WI38 (cell line): ENCODE results near the gene NT5DC3.
A peak's percentile ranks its signal among the peaks of the same experiment; 100 is the strongest.

ENCODE experiments used
- H3K4me3 ChIP-seq: 2 replicates; pipeline ENCODE4 v1.5.1; 2011; ENCODE audit warnings: low read depth, mild to moderate bottlenecking, control low read depth, low read length
- TF ChIP-seq, protein P1 (sequence below): IDR thresholded peaks from 2 replicates; pipeline ENCODE4 v1.5.1; 2012; ENCODE audit warnings: low read depth, mild to moderate bottlenecking, control low read depth, low read length

Gene NT5DC3

DNA sequence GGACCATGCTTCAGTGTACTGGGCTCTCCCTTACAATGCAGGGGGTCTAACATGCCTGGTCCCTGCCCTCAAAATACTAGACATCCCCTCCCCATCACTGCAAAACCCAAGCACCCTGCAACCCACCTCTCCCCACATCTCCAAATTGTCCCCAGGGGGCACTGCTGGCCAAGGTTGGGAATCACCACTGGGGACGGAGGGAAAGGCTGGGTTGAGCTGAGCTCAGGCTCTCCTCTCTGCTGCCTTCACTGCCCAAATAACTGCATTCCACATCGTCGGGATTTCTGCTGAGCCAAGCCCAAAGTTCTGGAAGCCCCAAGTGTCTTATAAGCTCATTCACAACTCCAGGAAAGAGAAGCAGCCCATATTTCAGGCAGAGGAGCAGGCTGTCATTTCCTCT is 69.6 kb downstream of the NT5DC3 start:
- TF ChIP-seq, protein P1, sequence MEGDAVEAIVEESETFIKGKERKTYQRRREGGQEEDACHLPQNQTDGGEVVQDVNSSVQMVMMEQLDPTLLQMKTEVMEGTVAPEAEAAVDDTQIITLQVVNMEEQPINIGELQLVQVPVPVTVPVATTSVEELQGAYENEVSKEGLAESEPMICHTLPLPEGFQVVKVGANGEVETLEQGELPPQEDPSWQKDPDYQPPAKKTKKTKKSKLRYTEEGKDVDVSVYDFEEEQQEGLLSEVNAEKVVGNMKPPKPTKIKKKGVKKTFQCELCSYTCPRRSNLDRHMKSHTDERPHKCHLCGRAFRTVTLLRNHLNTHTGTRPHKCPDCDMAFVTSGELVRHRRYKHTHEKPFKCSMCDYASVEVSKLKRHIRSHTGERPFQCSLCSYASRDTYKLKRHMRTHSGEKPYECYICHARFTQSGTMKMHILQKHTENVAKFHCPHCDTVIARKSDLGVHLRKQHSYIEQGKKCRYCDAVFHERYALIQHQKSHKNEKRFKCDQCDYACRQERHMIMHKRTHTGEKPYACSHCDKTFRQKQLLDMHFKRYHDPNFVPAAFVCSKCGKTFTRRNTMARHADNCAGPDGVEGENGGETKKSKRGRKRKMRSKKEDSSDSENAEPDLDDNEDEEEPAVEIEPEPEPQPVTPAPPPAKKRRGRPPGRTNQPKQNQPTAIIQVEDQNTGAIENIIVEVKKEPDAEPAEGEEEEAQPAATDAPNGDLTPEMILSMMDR = peak; percentile 79
- H3K4me3 ChIP-seq = no peak overlapping the region

DNA sequence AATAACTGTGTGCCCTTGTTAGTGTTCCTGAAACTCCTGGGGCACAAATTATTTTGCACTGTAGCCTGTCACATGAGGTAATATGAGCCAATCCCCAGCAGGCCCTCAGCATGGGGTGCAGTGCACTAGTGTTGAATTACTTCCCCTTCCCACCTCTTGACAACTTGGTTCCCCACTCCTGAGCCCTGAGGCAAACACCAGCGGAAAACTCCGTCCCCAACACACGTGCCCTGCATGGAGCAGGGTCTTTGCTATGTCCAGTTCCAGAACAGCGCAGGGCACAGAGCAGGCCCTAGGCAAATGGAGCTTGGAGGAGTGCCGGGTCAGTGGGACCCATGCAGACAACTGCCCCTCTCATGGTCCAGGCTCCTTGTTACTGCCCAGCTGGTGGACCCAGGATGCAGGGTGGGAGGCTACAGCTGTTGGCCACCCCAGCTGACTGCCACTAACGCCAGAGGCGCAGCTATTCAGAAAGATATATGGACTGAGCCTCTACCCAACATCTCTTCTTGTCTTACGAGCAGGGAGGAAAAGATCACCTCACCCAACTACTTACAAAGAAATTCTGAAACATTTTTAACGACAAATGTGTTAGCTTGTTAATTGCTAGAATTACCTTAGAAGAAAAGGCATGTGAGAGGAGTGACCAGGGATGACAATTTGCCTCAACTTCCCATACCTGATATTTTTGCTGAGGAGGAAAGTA is 71.6 kb downstream of the NT5DC3 start:
- H3K4me3 ChIP-seq = no peak overlapping the region
- TF ChIP-seq, protein P1 = no peak

DNA sequence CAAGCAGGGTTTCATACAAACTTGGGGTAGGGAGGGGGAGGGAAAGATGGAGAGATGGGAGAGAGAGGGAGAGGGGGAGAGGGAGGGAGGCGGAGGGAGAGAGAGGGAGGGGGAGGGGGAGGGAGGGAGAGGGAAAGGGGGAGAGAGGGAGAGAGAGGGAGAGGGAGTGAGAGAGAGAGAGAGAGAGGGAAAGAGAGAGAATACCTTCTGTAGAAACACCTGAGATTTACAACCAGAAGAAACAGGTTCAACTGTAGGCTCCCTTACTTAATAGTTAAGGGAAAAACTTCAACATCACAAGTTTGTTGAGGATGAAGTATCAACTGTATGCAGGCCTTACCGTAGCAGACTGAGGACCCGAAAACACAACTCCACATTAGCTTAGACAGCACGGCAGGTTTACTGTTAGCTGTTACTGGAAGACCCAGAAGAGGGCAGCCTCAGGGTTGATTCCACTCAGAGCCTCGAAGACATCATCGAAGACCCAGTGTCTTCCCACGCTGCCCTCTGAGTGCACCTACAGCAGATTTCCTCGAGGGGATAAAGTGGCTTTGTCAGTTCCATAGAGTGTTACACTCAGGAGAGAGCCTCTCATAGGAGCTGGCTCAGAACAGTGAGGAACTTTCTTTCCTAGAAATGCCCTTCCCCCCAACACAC is 72.4 kb downstream of the NT5DC3 start:
- no peak overlapping the region for H3K4me3 ChIP-seq
- TF ChIP-seq, protein P1 = no peak

DNA sequence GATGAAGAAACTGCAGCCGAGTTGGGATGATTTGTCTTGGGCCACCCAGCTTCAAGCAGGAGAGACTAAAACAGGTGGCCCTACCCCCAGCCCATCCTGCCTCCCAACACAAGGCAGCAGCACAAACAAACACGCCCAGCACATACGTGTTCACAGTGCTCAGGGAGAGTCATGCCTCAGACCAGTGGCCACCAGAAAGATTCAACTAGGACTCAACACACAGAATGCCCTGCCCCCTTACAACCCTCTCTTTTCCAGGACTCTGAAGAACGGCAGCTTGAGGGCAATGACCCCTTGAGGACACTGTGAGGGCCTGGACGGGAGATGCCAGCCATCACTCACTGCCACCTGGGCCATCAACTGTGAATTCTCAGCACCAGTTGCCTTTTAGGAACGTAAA is 75.0 kb downstream of the NT5DC3 start:
- TF ChIP-seq, protein P1 = no peak

DNA sequence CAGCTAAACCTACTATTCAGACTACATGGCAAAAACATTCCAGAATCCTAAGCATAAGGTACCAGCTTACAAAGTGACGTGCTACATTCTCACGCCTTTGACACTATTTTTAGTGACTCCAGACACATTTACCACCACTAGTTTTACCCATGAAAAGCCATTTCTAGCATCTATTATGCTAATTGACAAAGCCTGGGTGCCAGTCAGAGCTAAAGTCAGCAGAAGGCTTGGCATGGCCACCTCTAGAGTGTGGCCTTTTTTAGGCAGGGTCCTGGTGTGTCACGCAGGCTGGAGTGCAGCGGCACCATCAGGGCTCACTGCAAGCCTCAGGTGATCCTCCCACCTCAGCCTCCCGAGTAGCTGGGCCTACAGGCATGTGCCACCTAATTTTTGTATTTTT is 75.7 kb downstream of the NT5DC3 start:
- TF ChIP-seq, protein P1 = no peak

More for the DNA sequence above, 75.0 kb downstream of the NT5DC3 start:
- H3K4me3 ChIP-seq = no peak overlapping the region

DNA sequence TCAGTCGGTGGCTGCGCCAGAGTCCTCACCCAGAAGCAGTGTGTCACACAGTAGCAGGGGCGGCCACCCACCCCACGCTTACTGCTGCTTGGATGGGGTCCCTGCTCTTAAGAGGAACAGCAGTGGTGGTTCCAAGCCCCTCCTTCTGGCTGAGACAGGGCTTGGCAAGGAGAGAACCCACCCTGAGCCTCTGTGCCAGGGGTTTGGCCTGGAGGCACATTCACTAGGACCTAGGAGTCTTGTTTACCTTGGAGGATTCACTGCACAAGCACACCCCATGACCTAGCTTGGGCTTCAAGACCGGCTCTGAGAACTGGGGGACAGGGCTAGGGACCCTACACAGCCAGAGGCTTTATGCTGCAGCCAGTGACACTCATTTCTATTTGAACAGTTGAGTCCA is 78.6 kb downstream of the NT5DC3 start:
- H3K4me3 ChIP-seq = no peak overlapping the region
- TF ChIP-seq, protein P1 = no peak

More for the DNA sequence above, 75.7 kb downstream of the NT5DC3 start:
- no peak overlapping the region for H3K4me3 ChIP-seq
